Measurements from ENCODE around the gene ARID3A. TPM values are rescaled to one million over a fixed set of nuclear protein-coding genes. Genes with fewer than 3 reads are reported as not detected.
"Not testable (repeated sequence)": the region's sequence is repeated elsewhere in the genome, so short reads cannot be mapped to it uniquely, and the experiment has no call there.

The ARID3A gene
- total RNA-seq, 1 donor from 2014 or later, result 4.8 TPM

- TF ChIP-seq, protein P1, sequence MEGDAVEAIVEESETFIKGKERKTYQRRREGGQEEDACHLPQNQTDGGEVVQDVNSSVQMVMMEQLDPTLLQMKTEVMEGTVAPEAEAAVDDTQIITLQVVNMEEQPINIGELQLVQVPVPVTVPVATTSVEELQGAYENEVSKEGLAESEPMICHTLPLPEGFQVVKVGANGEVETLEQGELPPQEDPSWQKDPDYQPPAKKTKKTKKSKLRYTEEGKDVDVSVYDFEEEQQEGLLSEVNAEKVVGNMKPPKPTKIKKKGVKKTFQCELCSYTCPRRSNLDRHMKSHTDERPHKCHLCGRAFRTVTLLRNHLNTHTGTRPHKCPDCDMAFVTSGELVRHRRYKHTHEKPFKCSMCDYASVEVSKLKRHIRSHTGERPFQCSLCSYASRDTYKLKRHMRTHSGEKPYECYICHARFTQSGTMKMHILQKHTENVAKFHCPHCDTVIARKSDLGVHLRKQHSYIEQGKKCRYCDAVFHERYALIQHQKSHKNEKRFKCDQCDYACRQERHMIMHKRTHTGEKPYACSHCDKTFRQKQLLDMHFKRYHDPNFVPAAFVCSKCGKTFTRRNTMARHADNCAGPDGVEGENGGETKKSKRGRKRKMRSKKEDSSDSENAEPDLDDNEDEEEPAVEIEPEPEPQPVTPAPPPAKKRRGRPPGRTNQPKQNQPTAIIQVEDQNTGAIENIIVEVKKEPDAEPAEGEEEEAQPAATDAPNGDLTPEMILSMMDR (IDR thresholded peaks at IDR 0.05; ENCODE audit: borderline replicate concordance), result no peak
- Histone ChIP-seq H3K27ac (replicated peaks) (peak overlapping the region; percentile 96), H3K27me3 (ENCODE audit: low read depth) (no peaks in the 10 kb centered on the region), H3K4me3 (peak overlapping the region; percentile 89), H3K9me3 (replicated peaks) (no peaks in the 10 kb centered on the region), H3K4me1 (peaks cover 87% of the 10 kb centered on the region), H3K36me3 (peaks cover 3% of the 10 kb centered on the region)
- intact Hi-C loops (cut with micrococcal nuclease), result no loop called here
- peak; percentile 15 for DNase-seq
Observed at GRCh38 chr19:1018932-1019615, 93.2 kb downstream of the ARID3A start.

DNA sequence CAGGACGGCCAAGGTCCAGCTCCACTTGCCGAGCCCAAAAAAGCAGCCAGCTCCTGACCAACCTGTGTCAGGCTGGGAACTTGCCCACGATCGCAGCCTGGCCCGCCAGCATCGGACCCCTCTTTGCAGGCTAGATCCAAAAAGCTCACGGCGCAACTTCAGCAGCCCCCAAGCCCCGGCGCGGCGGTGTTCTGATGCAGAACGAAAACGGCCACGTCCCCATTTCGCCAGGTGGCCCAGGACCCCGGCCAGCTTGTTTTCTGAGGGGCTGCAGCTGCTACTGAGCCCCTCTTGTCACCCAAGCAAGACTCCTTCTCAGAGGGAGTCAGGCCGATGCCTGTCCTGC, 93.8 kb downstream of the ARID3A start:
- intact Hi-C loops (cut with micrococcal nuclease), result no loop called here
- H3K4me3 ChIP-seq, result peak overlapping the region; percentile 89
- H3K9me3 ChIP-seq (replicated peaks), result no peaks in the 10 kb centered on the region
- H3K27me3 ChIP-seq (ENCODE audit: low read depth), result no peaks in the 10 kb centered on the region
- H3K4me1 ChIP-seq, result peaks cover 83% of the 10 kb centered on the region
- TF ChIP-seq, protein P1 (IDR thresholded peaks at IDR 0.05; ENCODE audit: borderline replicate concordance), result no peak
- H3K27ac ChIP-seq (replicated peaks), result peak overlapping the region; percentile 96
- no peaks in the 10 kb centered on the region for H3K36me3 ChIP-seq
- DNase-seq, result no peak

- TF ChIP-seq, protein P1 (IDR thresholded peaks at IDR 0.05; ENCODE audit: borderline replicate concordance), result no peak
- Histone ChIP-seq H3K4me3 (peak overlapping the region; percentile 89), H3K4me1 (peaks cover 77% of the 10 kb centered on the region), H3K27ac (replicated peaks) (peak overlapping the region; percentile 96), H3K36me3 (no peaks in the 10 kb centered on the region), H3K9me3 (replicated peaks) (no peaks in the 10 kb centered on the region), H3K27me3 (ENCODE audit: low read depth) (no peaks in the 10 kb centered on the region)
- intact Hi-C loops (cut with micrococcal nuclease), result no loop called here
- DNase-seq, result no peak
Observed at GRCh38 chr19:1019980-1020867, 94.4 kb downstream of the ARID3A start.

DNA sequence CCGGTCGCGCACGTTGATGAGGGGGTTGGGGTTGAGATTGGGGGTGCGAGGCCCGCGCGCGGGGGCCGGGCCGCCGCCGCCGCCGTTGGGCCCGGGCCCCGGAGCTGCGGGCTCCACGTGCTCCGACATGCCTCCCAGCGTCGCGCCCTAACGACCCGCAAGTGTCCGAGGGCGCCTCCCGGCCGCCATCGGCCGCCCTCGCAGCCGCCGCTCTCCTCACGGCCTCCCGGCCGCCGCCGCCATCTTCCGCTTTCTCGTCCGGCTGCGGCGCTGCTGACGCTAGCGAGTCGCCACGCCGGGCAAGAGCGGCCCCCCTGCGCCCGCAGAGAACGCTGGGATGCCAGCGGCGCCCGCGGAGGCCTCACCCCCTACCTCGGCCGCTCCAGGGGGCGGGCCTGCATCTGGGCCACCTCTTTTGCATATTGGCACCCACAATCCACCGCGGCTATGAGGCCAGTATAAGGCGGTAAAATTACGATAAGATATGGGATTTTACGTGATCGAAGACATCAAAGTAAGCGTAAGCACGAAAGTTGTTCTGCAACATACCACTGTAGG, 95.1 kb downstream of the ARID3A start, which contains the start of gene TMEM259:
TMEM259 (minus strand) TSS at position 256 of the 558 bp plus-strand sequence; CDS start at position 129, 127 bp downstream.
- peaks cover 74% of the 10 kb centered on the region for H3K4me1 ChIP-seq
- intact Hi-C loops (cut with micrococcal nuclease), result no loop called here
- peak; percentile 97 for DNase-seq
- no peaks in the 10 kb centered on the region for H3K36me3 ChIP-seq
- peak within 1 kb of the TSS; percentile 96 for H3K27ac ChIP-seq (replicated peaks)
- H3K4me3 ChIP-seq, result peak within 1 kb of the TSS; percentile 89
- TF ChIP-seq, protein P1 (IDR thresholded peaks at IDR 0.05; ENCODE audit: borderline replicate concordance), result no peak
- no peaks in the 10 kb centered on the region for H3K9me3 ChIP-seq (replicated peaks)
- H3K27me3 ChIP-seq (ENCODE audit: low read depth), result no peaks in the 10 kb centered on the region

GRCh38 chr19:1023883-1024188, 98.0 kb downstream of the ARID3A start:
- H3K9me3 ChIP-seq (replicated peaks); H3K36me3 ChIP-seq; H3K4me3 ChIP-seq; intact Hi-C loops (cut with micrococcal nuclease); H3K27me3 ChIP-seq (ENCODE audit: low read depth); DNase-seq: not testable (repeated sequence)
- Histone ChIP-seq H3K27ac (replicated peaks) (peak overlapping the region; percentile 96), H3K4me1 (peaks cover 74% of the 10 kb centered on the region)

DNA sequence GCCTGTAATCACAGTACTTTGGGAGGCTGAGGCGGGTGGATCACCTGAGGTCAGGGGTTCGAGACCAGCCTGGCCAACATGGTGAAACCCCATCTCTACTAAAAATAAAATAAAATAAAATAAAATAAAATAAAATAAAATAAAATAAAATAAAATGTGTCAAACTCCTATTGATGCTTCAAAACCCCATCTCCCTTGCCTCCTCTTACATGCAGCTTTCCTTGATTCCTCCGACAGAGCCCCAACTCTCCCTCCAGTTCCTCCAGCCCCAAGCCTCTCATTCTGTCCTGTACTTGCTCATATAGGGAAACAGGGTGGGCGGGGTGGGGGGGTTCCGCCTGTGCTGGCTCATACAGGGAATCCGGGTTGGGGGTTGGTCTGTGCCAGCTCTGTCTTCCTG, 99.2 kb downstream of the ARID3A start:
- H3K4me3 ChIP-seq; H3K36me3 ChIP-seq; H3K27me3 ChIP-seq (ENCODE audit: low read depth); DNase-seq; H3K9me3 ChIP-seq (replicated peaks): not testable (repeated sequence)
- H3K4me1 ChIP-seq, result peaks cover 69% of the 10 kb centered on the region
- intact Hi-C loops (cut with micrococcal nuclease), result loop anchor here (5.0 kb wide), 1 partner anchor 77 kb away; the partner anchor contains the start of gene GPX4
- H3K27ac ChIP-seq (replicated peaks), result peak overlapping the region; percentile 94

Other genes with a start within 250 kb of the ARID3A start
- 56.1 TPM for gene FSTL3, start 249.6 kb upstream of the ARID3A start, total RNA-seq
- not detected for gene PRSS57, start 230.6 kb upstream of the ARID3A start, total RNA-seq
- 26.8 TPM for gene PALM, start 217.1 kb upstream of the ARID3A start, total RNA-seq
- not detected for gene MISP, start 174.9 kb upstream of the ARID3A start, total RNA-seq
- gene PTBP1, start 128.6 kb upstream of the ARID3A start, total RNA-seq, result 55.6 TPM
- not detected for gene PLPPR3, start 104.1 kb upstream of the ARID3A start, total RNA-seq
- not detected for gene AZU1, start 98.2 kb upstream of the ARID3A start, total RNA-seq
- not detected for gene PRTN3, start 85.0 kb upstream of the ARID3A start, total RNA-seq
- gene ELANE, start 73.7 kb upstream of the ARID3A start, total RNA-seq, result 0.58 TPM
- gene CFD, start 66.4 kb upstream of the ARID3A start, total RNA-seq, result 200 TPM
- gene MED16, start 32.8 kb upstream of the ARID3A start, total RNA-seq, result 19.4 TPM
- not detected for gene RNU6-9, start 32.6 kb upstream of the ARID3A start, total RNA-seq
- gene R3HDM4, start 12.8 kb upstream of the ARID3A start, total RNA-seq, result 21.6 TPM
- not detected for gene KISS1R, start 8.7 kb upstream of the ARID3A start, total RNA-seq
- gene WDR18, start 58.3 kb downstream of the ARID3A start, total RNA-seq, result 19.4 TPM
- not detected for gene GRIN3B, start 74.4 kb downstream of the ARID3A start, total RNA-seq
- gene TMEM259, start 95.1 kb downstream of the ARID3A start, total RNA-seq, result 119 TPM
- gene RNU6-2, start 95.5 kb downstream of the ARID3A start, total RNA-seq, result not detected
- 45.6 TPM for gene CNN2, start 100.6 kb downstream of the ARID3A start, total RNA-seq
- 9.3 TPM for gene ABCA7, start 114.1 kb downstream of the ARID3A start, total RNA-seq
- gene ARHGAP45, start 141.1 kb downstream of the ARID3A start, total RNA-seq, result 4.8 TPM
- gene POLR2E, start 169.3 kb downstream of the ARID3A start, total RNA-seq, result 140 TPM
- gene GPX4, start 178.0 kb downstream of the ARID3A start, total RNA-seq, result 327 TPM
- gene SBNO2, start 248.2 kb downstream of the ARID3A start, total RNA-seq, result 16.9 TPM

Measured in left ventricle myocardium inferior (tissue), 1 donor.